Neural crest cell (in vitro differentiated cells): ENCODE results near the gene KCNH6. TPM values are rescaled to one million over a fixed set of nuclear protein-coding genes. Genes with fewer than 3 reads are reported as not detected.

ENCODE experiments used
- DNase-seq: peaks from one replicate; pipeline ENCODE4 v3.0.0; 2021; ENCODE audit warnings: low read depth, mixed read lengths, low spot score
- H3K27ac Mint-ChIP-seq: one replicate; pipeline ENCODE4 v1.8.0; 2021; ENCODE audit warnings: mild to moderate bottlenecking, mixed read lengths; ENCODE audit not compliant: unreplicated experiment
- H3K27me3 Mint-ChIP-seq: 2 replicates; pipeline ENCODE4 v1.8.0; 2021; ENCODE audit warnings: low read depth, mild to moderate bottlenecking, mixed read lengths
- H3K36me3 Mint-ChIP-seq: 2 replicates; pipeline ENCODE4 v1.8.0; 2021; ENCODE audit warnings: low read depth, mild to moderate bottlenecking, mixed read lengths
- H3K4me1 Mint-ChIP-seq: 2 replicates; pipeline ENCODE4 v1.8.0; 2021; ENCODE audit warnings: mixed read lengths
- H3K4me3 Mint-ChIP-seq: one replicate; pipeline ENCODE4 v1.8.0; 2021; ENCODE audit warnings: mild to moderate bottlenecking, mixed read lengths
- H3K9me3 Mint-ChIP-seq: 2 replicates; pipeline ENCODE4 v1.8.0; 2021; ENCODE audit warnings: mixed read lengths
- total RNA-seq: library from RNA; stranded (reverse); gene quantifications from 2 replicates; pipeline ENCODE4 v1.2.1, GENCODE V29; 2021
- TF ChIP-seq, protein P1 (sequence below): fragments of 200-600 bp; sonication (generic); conservative IDR thresholded peaks from 2 replicates; pipeline ENCODE4 v1.5.0; 2021; ENCODE audit warnings: antibody characterized with exemption, mild to moderate bottlenecking

Gene KCNH6
- total RNA-seq, 1 donor from 2014 or later: 0.12 TPM

DNA sequence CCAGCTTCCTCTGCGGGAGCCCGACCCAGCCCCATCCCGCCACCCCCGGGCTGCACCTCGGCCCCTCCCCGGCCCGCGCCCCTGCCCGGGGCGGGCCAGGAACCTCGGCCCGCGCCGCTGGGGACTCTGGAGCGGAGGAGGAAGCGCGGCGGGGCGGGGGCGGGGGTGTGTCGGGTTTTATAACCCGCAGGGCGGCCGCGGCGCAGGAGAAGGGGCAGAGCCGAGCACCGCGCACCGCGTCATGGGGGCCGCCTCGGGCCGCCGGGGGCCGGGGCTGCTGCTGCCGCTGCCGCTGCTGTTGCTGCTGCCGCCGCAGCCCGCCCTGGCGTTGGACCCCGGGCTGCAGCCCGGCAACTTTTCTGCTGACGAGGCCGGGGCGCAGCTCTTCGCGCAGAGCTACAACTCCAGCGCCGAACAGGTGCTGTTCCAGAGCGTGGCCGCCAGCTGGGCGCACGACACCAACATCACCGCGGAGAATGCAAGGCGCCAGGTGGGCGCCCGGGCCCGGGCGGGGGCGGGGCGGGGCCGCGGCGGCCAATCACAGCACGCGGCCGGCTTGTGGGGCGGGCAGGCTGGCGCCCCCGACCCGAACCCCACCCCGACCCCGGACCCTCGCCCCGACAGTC, 46.2 kb upstream of the KCNH6 start, which contains the start of gene ACE:
Gene ACE (plus strand): TSS at position 208 of the 626 bp plus-strand sequence. CDS start 34 bp downstream, at position 242.
- Mint-ChIP-seq H3K36me3 (no peaks in the 10 kb centered on the region), H3K4me1 (peaks cover 4% of the 10 kb centered on the region), H3K4me3 (peak within 1 kb of the TSS; percentile 90), H3K27me3 (peaks cover 65% of the 10 kb centered on the region), H3K27ac (no peak within 1 kb of the TSS), H3K9me3 (no peaks in the 10 kb centered on the region)
- DNase-seq: no peak
- TF ChIP-seq, protein P1, sequence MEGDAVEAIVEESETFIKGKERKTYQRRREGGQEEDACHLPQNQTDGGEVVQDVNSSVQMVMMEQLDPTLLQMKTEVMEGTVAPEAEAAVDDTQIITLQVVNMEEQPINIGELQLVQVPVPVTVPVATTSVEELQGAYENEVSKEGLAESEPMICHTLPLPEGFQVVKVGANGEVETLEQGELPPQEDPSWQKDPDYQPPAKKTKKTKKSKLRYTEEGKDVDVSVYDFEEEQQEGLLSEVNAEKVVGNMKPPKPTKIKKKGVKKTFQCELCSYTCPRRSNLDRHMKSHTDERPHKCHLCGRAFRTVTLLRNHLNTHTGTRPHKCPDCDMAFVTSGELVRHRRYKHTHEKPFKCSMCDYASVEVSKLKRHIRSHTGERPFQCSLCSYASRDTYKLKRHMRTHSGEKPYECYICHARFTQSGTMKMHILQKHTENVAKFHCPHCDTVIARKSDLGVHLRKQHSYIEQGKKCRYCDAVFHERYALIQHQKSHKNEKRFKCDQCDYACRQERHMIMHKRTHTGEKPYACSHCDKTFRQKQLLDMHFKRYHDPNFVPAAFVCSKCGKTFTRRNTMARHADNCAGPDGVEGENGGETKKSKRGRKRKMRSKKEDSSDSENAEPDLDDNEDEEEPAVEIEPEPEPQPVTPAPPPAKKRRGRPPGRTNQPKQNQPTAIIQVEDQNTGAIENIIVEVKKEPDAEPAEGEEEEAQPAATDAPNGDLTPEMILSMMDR: peak; percentile 28

DNA sequence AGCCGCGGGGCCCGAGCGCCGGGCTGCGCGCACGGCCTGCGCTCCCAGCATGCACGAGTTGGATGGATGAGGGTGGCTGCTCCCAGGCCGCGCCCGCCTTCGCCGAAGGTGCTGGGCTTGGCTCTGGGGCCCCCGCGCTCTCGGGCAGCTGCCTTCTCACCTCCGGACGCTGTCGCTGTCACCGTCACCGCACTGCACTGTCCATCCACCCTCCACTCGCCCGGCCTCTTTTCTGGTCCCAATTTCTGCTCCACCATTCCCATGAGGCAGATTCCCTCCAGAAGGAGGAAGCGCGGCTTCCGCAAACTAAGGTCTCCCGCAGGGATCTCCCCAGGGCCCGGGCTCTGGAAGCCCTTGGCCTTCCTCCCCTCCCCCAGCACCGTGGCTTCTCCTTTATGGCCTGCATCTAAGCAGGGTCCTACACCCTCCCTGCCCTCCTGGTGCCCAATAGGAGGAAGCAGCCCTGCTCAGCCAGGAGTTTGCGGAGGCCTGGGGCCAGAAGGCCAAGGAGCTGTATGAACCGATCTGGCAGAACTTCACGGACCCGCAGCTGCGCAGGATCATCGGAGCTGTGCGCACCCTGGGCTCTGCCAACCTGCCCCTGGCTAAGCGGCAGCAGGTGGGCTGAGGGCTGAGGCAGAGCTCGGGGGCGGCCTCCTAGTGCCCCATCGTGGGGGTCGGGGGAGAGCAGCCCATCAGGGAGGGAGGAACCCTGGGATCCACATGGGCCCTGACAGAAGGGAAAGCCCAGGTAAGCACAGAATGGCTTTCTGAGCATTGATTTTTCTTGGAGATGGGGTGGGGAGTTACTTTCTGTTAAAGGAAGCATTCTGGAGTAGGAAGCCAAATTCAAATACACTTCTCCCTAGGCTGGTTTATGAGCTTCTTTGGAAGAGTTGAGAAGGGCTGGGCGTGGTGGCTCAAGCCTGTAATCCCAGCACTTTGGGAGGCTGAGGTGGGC, 45.4 kb upstream of the KCNH6 start:
- Mint-ChIP-seq H3K4me1 (peaks cover 4% of the 10 kb centered on the region), H3K36me3 (no peaks in the 10 kb centered on the region), H3K27me3 (peaks cover 58% of the 10 kb centered on the region), H3K9me3 (no peaks in the 10 kb centered on the region), H3K27ac (no peak overlapping the region), H3K4me3 (peak overlapping the region; percentile 90)
- TF ChIP-seq, protein P1: no peak
- DNase-seq: no peak

DNA sequence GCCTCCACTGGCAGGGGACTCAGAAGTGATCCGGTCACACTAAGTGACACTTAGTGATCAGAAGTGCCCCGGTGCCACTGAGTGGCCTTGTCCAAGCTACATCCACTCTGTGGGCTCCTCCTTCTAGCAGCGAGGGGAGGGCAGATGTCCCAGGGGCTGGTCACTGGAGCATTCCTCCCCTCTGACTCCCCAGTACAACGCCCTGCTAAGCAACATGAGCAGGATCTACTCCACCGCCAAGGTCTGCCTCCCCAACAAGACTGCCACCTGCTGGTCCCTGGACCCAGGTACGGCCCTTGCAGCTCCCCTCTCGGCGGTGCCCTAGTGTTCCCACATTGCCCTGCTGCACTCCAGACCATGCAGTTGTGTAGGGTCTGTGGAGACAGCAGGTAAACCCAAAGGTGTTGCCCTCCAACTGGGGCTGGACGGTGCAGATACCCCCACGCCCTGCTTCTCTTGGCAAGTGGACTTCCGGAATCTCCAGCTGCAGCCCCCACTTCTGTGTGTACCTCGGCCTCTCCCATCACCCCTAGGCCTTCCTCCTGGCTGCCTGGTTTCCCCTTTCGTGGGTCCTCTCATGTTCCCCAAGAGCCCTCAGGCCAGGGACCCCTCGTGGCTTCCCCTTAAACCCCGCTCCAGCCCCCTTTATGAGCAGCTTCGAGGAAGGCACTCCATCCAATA, 44.2 kb upstream of the KCNH6 start:
- Mint-ChIP-seq H3K4me1 (peaks cover 4% of the 10 kb centered on the region), H3K27me3 (peaks cover 53% of the 10 kb centered on the region), H3K36me3 (no peaks in the 10 kb centered on the region), H3K4me3 (peak overlapping the region; percentile 81), H3K27ac (no peak overlapping the region), H3K9me3 (no peaks in the 10 kb centered on the region)
- DNase-seq: peak; percentile 57
- TF ChIP-seq, protein P1: peak; percentile 75

DNA sequence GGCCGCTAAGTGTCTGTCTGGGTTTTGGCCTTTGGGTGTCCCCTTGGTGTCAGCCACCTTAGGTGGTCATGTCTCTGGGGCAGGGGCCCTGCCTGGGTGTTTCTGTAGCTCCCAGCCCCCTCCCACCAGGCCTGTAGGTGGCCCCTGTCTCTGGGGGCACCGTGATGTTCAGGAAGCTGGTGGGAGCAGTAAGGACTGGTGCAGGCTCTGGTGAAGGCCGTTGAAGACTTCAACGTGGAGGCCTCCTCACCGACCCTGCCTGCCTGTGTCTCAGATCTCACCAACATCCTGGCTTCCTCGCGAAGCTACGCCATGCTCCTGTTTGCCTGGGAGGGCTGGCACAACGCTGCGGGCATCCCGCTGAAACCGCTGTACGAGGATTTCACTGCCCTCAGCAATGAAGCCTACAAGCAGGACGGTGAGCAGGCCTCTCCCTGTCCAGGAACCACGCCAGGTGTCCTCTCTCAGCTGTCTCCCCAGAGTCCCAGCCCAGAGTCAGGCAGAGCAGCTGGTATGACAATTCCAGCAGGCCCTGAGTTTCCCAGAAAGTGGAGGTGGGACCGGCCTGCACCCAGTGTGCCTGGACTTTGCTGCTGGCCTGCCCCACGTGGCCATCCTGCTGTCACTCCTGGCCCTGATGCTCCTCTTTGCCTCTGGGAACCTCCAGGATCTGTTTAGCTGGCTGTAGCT, 43.5 kb upstream of the KCNH6 start:
- H3K27ac Mint-ChIP-seq: no peak overlapping the region
- TF ChIP-seq, protein P1: no peak
- no peaks in the 10 kb centered on the region for H3K9me3 Mint-ChIP-seq
- H3K27me3 Mint-ChIP-seq: peaks cover 46% of the 10 kb centered on the region
- no peaks in the 10 kb centered on the region for H3K36me3 Mint-ChIP-seq
- no peak for DNase-seq
- peaks cover 4% of the 10 kb centered on the region for H3K4me1 Mint-ChIP-seq
- H3K4me3 Mint-ChIP-seq: peak overlapping the region; percentile 81
